GM19372 (cell line): ENCODE data around the gene KDM6A.
"Not testable (repeated sequence)": the region's sequence is repeated elsewhere in the genome, so short reads cannot be mapped to it uniquely, and the experiment has no call there.

ENCODE experiments used
- ATAC-seq: cut with Tn5 transposase; IDR thresholded peaks from one replicate; pipeline ENCODE4 v1.9.1; 2021; ENCODE audit warnings: mild to moderate bottlenecking, low read depth, moderate library complexity; ENCODE audit not compliant: unreplicated experiment

The KDM6A gene

GRCh38 chrX:44954562-44954961 is 81.6 kb downstream of the KDM6A start:
- ATAC-seq: no peak

- ATAC-seq: no peak
These were observed 84.9 kb downstream of the KDM6A start for GRCh38 chrX:44957848-44958247.

GRCh38 chrX:44958480-44958879 is 85.5 kb downstream of the KDM6A start:
- no peak for ATAC-seq

- ATAC-seq: no peak
These were observed 89.0 kb downstream of the KDM6A start for GRCh38 chrX:44961817-44962607.

GRCh38 chrX:44962944-44963343 is 90.0 kb downstream of the KDM6A start:
- no peak for ATAC-seq

GRCh38 chrX:44967221-44967620 is 94.2 kb downstream of the KDM6A start:
- ATAC-seq: no peak

- ATAC-seq: no peak
These were observed 97.7 kb downstream of the KDM6A start for GRCh38 chrX:44970709-44971108.

GRCh38 chrX:44971674-44972073 is 98.7 kb downstream of the KDM6A start:
- ATAC-seq: no peak

GRCh38 chrX:44972132-44972531 is 99.1 kb downstream of the KDM6A start:
- no peak for ATAC-seq

GRCh38 chrX:44973420-44973932 is 100.5 kb downstream of the KDM6A start:
- no peak for ATAC-seq

- ATAC-seq: no peak
These were observed 101.5 kb downstream of the KDM6A start for GRCh38 chrX:44974451-44974850.

- no peak for ATAC-seq
These were observed 102.8 kb downstream of the KDM6A start for GRCh38 chrX:44975666-44976263.

GRCh38 chrX:44978976-44979375 is 106.0 kb downstream of the KDM6A start:
- ATAC-seq: no peak

GRCh38 chrX:44980403-44980802 is 107.4 kb downstream of the KDM6A start:
- ATAC-seq: no peak

- ATAC-seq: no peak
These were observed 107.9 kb downstream of the KDM6A start for GRCh38 chrX:44980883-44981282.

GRCh38 chrX:44989995-44990770 is 117.2 kb downstream of the KDM6A start:
- ATAC-seq: no peak

- ATAC-seq: no peak
These were observed 119.8 kb downstream of the KDM6A start for GRCh38 chrX:44992775-44993174.

GRCh38 chrX:44996277-44996676 is 123.3 kb downstream of the KDM6A start:
- ATAC-seq: no peak

- ATAC-seq: no peak
These were observed 124.4 kb downstream of the KDM6A start for GRCh38 chrX:44997282-44997812.

GRCh38 chrX:44997888-44998287 is 124.9 kb downstream of the KDM6A start:
- no peak for ATAC-seq

- ATAC-seq: not testable (repeated sequence)
These were observed 126.2 kb downstream of the KDM6A start for GRCh38 chrX:44999237-44999636.
